H9 (cell line): ENCODE measurements around the gene PRR7. TPM values are rescaled to one million over a fixed set of nuclear protein-coding genes. Genes with fewer than 3 reads are reported as not detected.

ENCODE experiments used
- DNase-seq: peaks from one replicate; pipeline ENCODE4 v3.0.0-alpha.2; 2017
- H2AFZ ChIP-seq: one replicate; pipeline ENCODE4 v1.6.1; 2013; ENCODE audit warnings: mild to moderate bottlenecking, low read length, control low read depth, moderate library complexity
- H2AK5ac ChIP-seq: 2 replicates; pipeline ENCODE4 v1.6.1; 2013; ENCODE audit warnings: low read length, control low read depth, mixed read lengths; ENCODE audit not compliant: insufficient read length
- H2BK120ac ChIP-seq: one replicate; pipeline ENCODE4 v1.6.1; 2013; ENCODE audit warnings: low read depth, mild to moderate bottlenecking, low read length, control low read depth, inconsistent platforms; ENCODE audit not compliant: poor library complexity, severe bottlenecking
- H2BK12ac ChIP-seq: 2 replicates; pipeline ENCODE4 v1.6.1; 2013; ENCODE audit warnings: low read length, control low read depth, mixed read lengths, low read depth; ENCODE audit not compliant: insufficient read length
- H2BK15ac ChIP-seq: 2 replicates; pipeline ENCODE4 v1.6.1; 2013; ENCODE audit warnings: low read depth, low read length, control low read depth
- H2BK20ac ChIP-seq: one replicate; pipeline ENCODE4 v1.6.1; 2013; ENCODE audit warnings: low read depth, mild to moderate bottlenecking, low read length, control low read depth, inconsistent platforms; ENCODE audit not compliant: poor library complexity, severe bottlenecking
- H2BK5ac ChIP-seq: 2 replicates; pipeline ENCODE4 v1.6.1; 2013; ENCODE audit warnings: low read length, control low read depth, mixed read lengths; ENCODE audit not compliant: insufficient read length
- H3K14ac ChIP-seq: 2 replicates; pipeline ENCODE4 v1.6.1; 2013; ENCODE audit warnings: low read length, control low read depth; ENCODE audit not compliant: insufficient read depth
- H3K18ac ChIP-seq: 2 replicates; pipeline ENCODE4 v1.6.1; 2013; ENCODE audit warnings: low read depth, mild to moderate bottlenecking, mixed read lengths, low read length, control low read depth; ENCODE audit not compliant: insufficient read length
- H3K23ac ChIP-seq: 2 replicates; pipeline ENCODE4 v1.6.1; 2013; ENCODE audit warnings: low read length, control low read depth, mixed read lengths, low read depth; ENCODE audit not compliant: insufficient read length
- H3K23me2 ChIP-seq: 2 replicates; pipeline ENCODE4 v1.6.1; 2013; ENCODE audit warnings: low read depth, mild to moderate bottlenecking, mixed read lengths, low read length, control low read depth; ENCODE audit not compliant: insufficient read length, poor library complexity, severe bottlenecking
- H3K27ac ChIP-seq: 2 replicates; pipeline ENCODE4 v1.5.1; 2013; ENCODE audit warnings: low read length, control low read depth, mixed read lengths, low read depth; ENCODE audit not compliant: insufficient read length
- H3K27me3 ChIP-seq: 2 replicates; pipeline ENCODE4 v1.6.1; 2013; ENCODE audit warnings: low read length, control low read depth, inconsistent platforms; ENCODE audit not compliant: insufficient read depth
- H3K4ac ChIP-seq: 2 replicates; pipeline ENCODE4 v1.6.1; 2013; ENCODE audit warnings: low read depth, mild to moderate bottlenecking, control low read depth, inconsistent platforms, low read length, moderate library complexity
- H3K4me1 ChIP-seq: 2 replicates; pipeline ENCODE4 v1.6.1; 2013; ENCODE audit warnings: low read length, control low read depth, inconsistent platforms; ENCODE audit not compliant: insufficient read depth
- H3K4me2 ChIP-seq: 2 replicates; pipeline ENCODE4 v1.6.1; 2013; ENCODE audit warnings: low read length, control low read depth, mixed read lengths; ENCODE audit not compliant: insufficient read length, insufficient read depth
- H3K56ac ChIP-seq: 2 replicates; pipeline ENCODE4 v1.6.1; 2013; ENCODE audit warnings: low read depth, mild to moderate bottlenecking, mixed read lengths, low read length, control low read depth; ENCODE audit not compliant: insufficient read length
- H3K79me1 ChIP-seq: 2 replicates; pipeline ENCODE4 v1.6.1; 2013; ENCODE audit warnings: low read depth, mild to moderate bottlenecking, moderate library complexity, low read length, control low read depth, inconsistent platforms; ENCODE audit not compliant: insufficient read depth, poor library complexity, severe bottlenecking
- H3K79me2 ChIP-seq: 2 replicates; pipeline ENCODE4 v1.6.1; 2013; ENCODE audit warnings: low read length, control low read depth, inconsistent platforms; ENCODE audit not compliant: insufficient read depth
- H3K9ac ChIP-seq: 2 replicates; pipeline ENCODE4 v1.6.1; 2013; ENCODE audit warnings: low read length, control low read depth, mixed read lengths; ENCODE audit not compliant: insufficient read length; ENCODE audit errors: extremely low read depth
- H3K9me3 ChIP-seq: one replicate; pipeline ENCODE4 v1.6.1; 2013; ENCODE audit warnings: low read depth, low read length, inconsistent platforms; ENCODE audit not compliant: control insufficient read depth
- H3T11ph ChIP-seq: one replicate; pipeline ENCODE4 v1.6.1; 2013; ENCODE audit warnings: mild to moderate bottlenecking, low read length, control low read depth, inconsistent platforms
- H4K20me1 ChIP-seq: one replicate; pipeline ENCODE4 v1.6.1; 2013; ENCODE audit not compliant: control insufficient read depth, insufficient read length, insufficient read depth
- H4K5ac ChIP-seq: 2 replicates; pipeline ENCODE4 v1.6.1; 2013; ENCODE audit warnings: low read depth, mild to moderate bottlenecking, mixed read lengths, low read length, control low read depth; ENCODE audit not compliant: insufficient read length
- H4K8ac ChIP-seq: replicated peaks from 2 replicates; pipeline ENCODE4 v1.6.1; 2013; ENCODE audit warnings: low read length, control low read depth, mixed read lengths, low read depth; ENCODE audit not compliant: insufficient read length
- H4K91ac ChIP-seq: 2 replicates; pipeline ENCODE4 v1.6.1; 2013; ENCODE audit warnings: low read depth, mild to moderate bottlenecking, moderate library complexity, mixed read lengths, low read length, control low read depth; ENCODE audit not compliant: insufficient read length
- H3K27ac Mint-ChIP-seq, 3 experiments: 2 replicates in 2 of 3; 3 replicates in 1 of 3; pipeline ENCODE4 v1.8.0; 2020 to 2021; ENCODE audit warnings: mixed read lengths in 3 of 3, mild to moderate bottlenecking in 1 of 3, moderate library complexity in 1 of 3
- H3K27me3 Mint-ChIP-seq: 2 replicates; pipeline ENCODE4 v1.8.0; 2021; ENCODE audit warnings: low read depth, mild to moderate bottlenecking, moderate library complexity, mixed read lengths
- H3K36me3 Mint-ChIP-seq, 3 experiments: 2 replicates in 2 of 3; 3 replicates in 1 of 3; pipeline ENCODE4 v1.8.0; 2020 to 2021; ENCODE audit warnings: low read depth in 3 of 3, mixed read lengths in 3 of 3; ENCODE audit not compliant: insufficient read depth in 1 of 3
- H3K4me1 Mint-ChIP-seq, 2 experiments: 2 replicates each; pipeline ENCODE4 v1.8.0; 2020; ENCODE audit warnings: mixed read lengths in 2 of 2
- H3K4me3 Mint-ChIP-seq, 2 experiments: 2 replicates in 1 of 2; 3 replicates in 1 of 2; pipeline ENCODE4 v1.8.0; 2020 to 2021; ENCODE audit warnings: mild to moderate bottlenecking in 2 of 2, mixed read lengths in 2 of 2, moderate library complexity in 1 of 2
- H3K9me3 Mint-ChIP-seq, 2 experiments: 2 replicates in 1 of 2; 3 replicates in 1 of 2; pipeline ENCODE4 v1.8.0; 2020; ENCODE audit warnings: mild to moderate bottlenecking in 2 of 2, mixed read lengths in 2 of 2, moderate library complexity in 1 of 2
- WGBS: extraction: QIAGEN DNeasy Blood & Tissue Kit; methylation state at CpG from one replicate; pipeline ENCODE4 v1.1.7; 2013; ENCODE audit warnings: missing lambda C conversion rate, low lambda C conversion rate, mixed read lengths; ENCODE audit not compliant: insufficient read length; ENCODE audit errors: extremely low coverage; 5-methylcytosine and 5-hydroxymethylcytosine counted together
- total RNA-seq: library from RNA; stranded (reverse); gene quantifications from 2 replicates; pipeline ENCODE4 v1.2.1, GENCODE V29; 2021
- TF ChIP-seq, protein P1 (sequence below): fragments of 200-600 bp; sonication (generic); conservative IDR thresholded peaks from 3 replicates; pipeline ENCODE4 v1.8.0; 2021; ENCODE audit warnings: antibody characterized with exemption, mild to moderate bottlenecking

Gene PRR7
- total RNA-seq, 1 experiment from 2014 or later: 9.6 TPM

DNA sequence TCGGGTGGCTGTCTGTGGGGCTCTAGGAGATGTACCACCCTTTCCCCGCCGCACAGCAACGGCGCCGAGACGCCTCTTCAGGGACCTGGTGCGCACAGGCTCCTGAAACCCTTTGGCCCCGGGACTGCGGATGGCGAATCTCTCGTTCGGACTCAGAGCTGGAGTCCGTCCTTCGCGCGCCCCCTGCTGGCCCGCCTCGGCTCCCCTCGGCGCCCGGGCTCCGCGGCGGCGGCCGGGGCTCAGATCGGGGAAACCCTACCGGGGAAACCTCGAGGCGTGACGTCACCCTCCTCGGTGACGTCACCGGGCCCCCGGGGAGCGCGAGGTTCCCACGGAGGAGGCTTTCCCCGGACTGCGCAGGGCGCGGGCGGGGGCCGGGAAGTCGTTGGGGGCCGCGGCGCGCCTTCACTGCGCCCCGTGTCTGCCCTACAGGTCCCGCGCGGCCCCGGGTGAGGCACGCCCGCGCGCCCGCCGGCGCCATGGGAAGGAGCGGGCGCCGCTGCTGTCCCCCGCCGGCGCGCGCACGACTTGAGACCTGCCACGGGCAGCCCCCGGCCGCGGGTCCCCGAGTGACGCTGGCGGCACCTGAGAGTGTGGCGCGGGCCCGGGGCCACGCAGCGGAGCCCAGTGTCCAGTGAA lies 7.9 kb downstream of the PRR7 start:
- peaks cover 11 to 37% (median 25%) of the 10 kb centered on the region in 3 experiments for H3K36me3 Mint-ChIP-seq
- H3K23ac ChIP-seq: no peak overlapping the region
- H3K4me1 ChIP-seq: no peaks in the 10 kb centered on the region
- no peak overlapping the region for H3K56ac ChIP-seq
- no peak overlapping the region for H4K91ac ChIP-seq
- H3K18ac ChIP-seq: peak overlapping the region; percentile 97
- no peaks in the 10 kb centered on the region for H4K20me1 ChIP-seq
- no peak overlapping the region for H2BK20ac ChIP-seq
- H3K9me3 ChIP-seq: no peaks in the 10 kb centered on the region
- H3K79me2 ChIP-seq: no peaks in the 10 kb centered on the region
- TF ChIP-seq, protein P1, sequence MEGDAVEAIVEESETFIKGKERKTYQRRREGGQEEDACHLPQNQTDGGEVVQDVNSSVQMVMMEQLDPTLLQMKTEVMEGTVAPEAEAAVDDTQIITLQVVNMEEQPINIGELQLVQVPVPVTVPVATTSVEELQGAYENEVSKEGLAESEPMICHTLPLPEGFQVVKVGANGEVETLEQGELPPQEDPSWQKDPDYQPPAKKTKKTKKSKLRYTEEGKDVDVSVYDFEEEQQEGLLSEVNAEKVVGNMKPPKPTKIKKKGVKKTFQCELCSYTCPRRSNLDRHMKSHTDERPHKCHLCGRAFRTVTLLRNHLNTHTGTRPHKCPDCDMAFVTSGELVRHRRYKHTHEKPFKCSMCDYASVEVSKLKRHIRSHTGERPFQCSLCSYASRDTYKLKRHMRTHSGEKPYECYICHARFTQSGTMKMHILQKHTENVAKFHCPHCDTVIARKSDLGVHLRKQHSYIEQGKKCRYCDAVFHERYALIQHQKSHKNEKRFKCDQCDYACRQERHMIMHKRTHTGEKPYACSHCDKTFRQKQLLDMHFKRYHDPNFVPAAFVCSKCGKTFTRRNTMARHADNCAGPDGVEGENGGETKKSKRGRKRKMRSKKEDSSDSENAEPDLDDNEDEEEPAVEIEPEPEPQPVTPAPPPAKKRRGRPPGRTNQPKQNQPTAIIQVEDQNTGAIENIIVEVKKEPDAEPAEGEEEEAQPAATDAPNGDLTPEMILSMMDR: peak; percentile 87
- peak overlapping the region; percentile 42; the same call in 1 of the 2 replicates for H2BK15ac ChIP-seq
- H3K4ac ChIP-seq: peak overlapping the region; percentile 68; the same call in 1 of the 2 replicates
- no peak overlapping the region for H4K8ac ChIP-seq
- H3K23me2 ChIP-seq: peaks cover 14% of the 10 kb centered on the region
- no peak overlapping the region for H3K27ac ChIP-seq
- H3K79me1 ChIP-seq: no peaks in the 10 kb centered on the region
- H3K4me1 Mint-ChIP-seq: peaks cover 30 to 34% of the 10 kb centered on the region in 2 experiments
- H3K27ac Mint-ChIP-seq: no peak overlapping the region; a peak in 1 of 7 replicates
- no peak overlapping the region for H2AK5ac ChIP-seq
- H2BK120ac ChIP-seq: peak overlapping the region; percentile 72
- no peak overlapping the region for H4K5ac ChIP-seq
- DNase-seq: peak; percentile 91
- peak overlapping the region; percentile 72 to 86 for H3K4me3 Mint-ChIP-seq
- peak overlapping the region; percentile 54 for H3K9ac ChIP-seq
- peaks cover 26% of the 10 kb centered on the region for H3K27me3 Mint-ChIP-seq
- no peak overlapping the region for H3T11ph ChIP-seq
- H3K27me3 ChIP-seq: peaks cover 4% of the 10 kb centered on the region; the same call in 1 of the 2 replicates
- H2AFZ ChIP-seq: no peak overlapping the region
- H2BK12ac ChIP-seq: no peak overlapping the region
- H3K14ac ChIP-seq: peak overlapping the region; percentile 96
- WGBS: no CpG with 5 or more reads among the region's 84 CpGs
- H3K9me3 Mint-ChIP-seq: no peaks in the 10 kb centered on the region; a peak in 1 of 5 replicates
- peak overlapping the region; percentile 73 for H3K4me2 ChIP-seq
- no peak overlapping the region for H2BK5ac ChIP-seq
